Kidney tubule cell (primary cell): ENCODE measurements around the gene DDX56.

Experiments used
- DNase-seq: peaks from one replicate; pipeline ENCODE4 v3.0.0-alpha.2; 2018; ENCODE audit warnings: low spot score

DDX56 gene

DNA sequence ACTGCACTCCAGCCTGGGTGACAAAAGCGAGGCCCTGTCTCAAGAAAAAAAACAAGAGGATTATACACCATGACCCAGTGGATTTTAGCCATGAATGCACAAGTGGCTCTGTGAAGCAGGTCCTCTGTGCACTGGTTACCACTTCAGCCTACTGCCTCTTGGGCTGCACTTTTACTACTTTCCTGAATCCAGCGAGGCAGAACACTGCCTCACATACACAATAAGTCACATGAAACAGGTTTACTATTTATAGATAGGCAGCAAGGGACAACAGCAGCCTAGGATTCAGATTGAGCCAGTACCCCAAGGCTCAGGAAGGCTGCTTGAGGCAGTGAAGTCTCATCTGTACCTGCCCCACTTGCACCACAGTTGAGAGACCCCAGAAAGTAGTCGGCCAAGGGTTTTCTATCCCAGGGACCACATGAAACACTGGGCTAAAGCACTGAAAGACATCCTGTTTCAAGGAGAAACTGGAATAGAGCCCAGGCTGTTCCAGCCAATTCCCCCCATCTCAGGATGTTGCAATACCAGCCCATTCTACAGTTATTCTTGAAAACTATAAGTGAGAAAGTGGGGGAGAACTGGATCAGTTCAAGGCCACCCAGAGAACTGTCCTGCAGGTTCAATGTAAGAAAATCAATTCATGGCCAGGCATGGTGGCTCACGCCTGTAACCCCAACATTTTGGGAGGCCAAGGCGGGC lies 22.4 kb upstream of the DDX56 start:
- peak; percentile 77 for DNase-seq

DNA sequence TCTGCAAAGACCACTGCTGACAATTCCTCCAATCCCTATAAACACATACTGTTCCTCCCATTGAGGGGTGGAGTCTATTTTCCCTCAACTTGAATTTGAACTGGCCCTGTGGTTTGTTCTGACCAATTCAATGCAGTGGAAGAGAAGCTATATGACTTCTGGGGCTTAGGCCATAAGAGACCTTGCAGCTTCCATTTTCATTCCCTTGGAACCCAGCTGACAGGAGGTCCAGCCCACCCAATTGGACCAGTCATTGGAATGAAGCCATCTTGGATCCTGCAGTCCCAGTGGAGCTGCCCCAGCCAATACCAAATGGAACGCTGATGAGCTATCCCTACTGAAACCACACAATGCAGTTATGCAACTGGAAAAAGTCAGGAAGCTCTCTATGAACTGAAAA lies 17.2 kb upstream of the DDX56 start:
- DNase-seq, result no peak

DNA sequence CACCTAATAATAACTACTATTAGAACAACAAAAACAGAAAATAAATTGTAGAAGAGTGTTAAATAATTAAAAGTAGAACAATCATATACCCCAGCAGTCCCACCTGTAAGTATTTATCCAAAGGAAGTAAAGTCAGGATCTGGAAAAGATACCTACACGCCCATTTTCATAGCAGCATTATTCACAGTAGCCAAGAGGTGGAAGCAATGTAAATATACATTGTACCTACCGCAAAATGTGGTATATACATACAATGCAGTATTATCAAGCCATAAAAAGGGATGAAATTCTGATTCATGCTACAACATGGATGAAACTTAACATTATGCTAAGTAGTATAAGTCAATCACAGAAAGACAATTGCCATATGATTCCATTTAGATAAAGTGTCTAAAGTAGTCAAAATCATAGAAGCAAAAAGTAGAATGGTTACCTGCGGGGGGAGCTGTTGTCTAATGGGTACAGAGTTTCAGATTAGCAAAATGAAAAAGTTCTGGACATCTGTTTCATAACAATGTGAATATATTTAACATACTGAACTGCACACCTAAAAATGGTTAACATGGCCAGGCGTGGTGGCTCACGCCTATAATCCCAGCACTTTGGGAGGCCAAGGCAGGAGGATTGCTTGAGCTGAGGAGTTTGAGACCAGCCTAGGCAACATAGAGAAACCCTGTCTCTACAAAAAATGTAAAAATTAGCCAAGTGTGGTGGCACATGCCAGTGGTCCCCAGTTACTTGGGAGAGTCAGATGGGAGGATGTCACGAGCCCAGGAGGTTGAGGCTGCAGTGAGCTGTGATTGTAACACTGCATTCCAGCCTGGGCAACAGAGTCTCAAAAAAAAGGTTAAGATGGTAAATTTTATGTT lies 14.4 kb upstream of the DDX56 start:
- peak; percentile 66 for DNase-seq

DNA sequence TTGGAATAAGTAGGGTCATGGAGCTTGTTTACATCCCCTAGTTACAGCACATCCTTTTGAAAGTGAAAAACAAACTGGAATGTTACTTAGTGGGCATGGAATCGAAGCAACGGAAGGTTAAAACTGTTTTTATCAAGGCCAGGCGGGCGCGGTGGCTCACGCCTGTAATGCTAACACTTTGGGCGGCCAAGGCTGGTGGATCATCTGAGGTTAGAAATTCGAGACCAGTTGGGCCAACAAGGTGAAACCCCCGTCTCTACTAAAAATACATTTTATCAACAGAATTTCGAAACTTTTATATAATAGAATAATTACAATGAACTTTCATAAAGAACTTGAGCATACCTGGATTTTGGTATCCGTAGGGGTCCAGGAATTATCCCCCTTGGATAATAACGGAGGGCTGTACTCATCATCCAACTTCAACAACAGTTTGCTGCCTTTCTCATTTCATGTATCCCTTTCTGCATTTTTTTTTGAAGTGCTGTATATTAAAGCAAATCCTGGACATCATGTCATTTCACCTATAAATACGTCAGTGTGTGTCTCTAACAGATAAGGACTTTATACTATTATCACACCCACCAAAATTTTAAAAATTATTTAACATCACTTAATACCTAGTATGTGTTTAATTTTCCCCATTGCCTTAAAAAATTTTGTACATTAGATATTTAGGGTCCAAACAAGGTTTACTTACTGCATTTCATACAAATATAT lies 9.6 kb upstream of the DDX56 start:
- no peak for DNase-seq

DNA sequence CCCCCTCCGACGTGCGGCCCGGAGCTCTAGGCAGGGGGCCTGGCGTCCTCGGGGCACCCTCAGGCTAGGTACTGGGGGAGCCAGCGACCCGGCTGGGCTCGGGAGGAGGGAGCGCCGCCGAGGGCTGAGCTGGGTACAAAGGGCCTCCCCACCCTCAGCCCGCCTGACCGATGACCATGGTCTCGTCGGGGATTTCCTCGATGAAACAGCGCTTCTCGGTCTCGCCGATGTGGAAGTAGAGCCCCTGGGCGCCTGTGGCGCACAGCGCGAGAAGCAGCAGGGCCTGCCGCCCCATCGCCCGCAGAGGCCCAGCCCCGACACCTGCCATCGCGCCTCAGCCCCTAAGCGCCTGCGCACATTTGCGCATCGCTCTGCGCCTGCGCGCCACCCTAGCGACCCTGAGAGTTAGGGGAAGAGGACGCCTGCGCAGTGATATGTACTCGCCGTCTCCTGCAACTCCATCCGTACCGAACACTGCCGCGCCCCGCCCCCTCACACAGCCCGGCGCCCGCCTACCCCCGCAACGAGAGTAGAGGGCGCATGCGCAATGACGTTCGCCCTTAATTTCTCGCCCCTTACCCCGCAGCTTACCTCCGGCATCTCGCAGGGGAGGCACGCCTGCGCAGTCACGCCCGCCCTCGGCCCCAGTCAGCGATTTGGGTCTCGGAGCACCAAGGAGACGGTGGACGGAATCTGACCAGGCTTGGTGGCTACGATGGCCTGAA lies 8.3 kb upstream of the DDX56 start, which contains the start of gene TMED4:
Gene TMED4, minus strand, starts transcription at position 353 of the 725 bp plus-strand sequence. Its CDS starts 25 bp downstream, at position 328.
- DNase-seq, result peak; percentile 99

DNA sequence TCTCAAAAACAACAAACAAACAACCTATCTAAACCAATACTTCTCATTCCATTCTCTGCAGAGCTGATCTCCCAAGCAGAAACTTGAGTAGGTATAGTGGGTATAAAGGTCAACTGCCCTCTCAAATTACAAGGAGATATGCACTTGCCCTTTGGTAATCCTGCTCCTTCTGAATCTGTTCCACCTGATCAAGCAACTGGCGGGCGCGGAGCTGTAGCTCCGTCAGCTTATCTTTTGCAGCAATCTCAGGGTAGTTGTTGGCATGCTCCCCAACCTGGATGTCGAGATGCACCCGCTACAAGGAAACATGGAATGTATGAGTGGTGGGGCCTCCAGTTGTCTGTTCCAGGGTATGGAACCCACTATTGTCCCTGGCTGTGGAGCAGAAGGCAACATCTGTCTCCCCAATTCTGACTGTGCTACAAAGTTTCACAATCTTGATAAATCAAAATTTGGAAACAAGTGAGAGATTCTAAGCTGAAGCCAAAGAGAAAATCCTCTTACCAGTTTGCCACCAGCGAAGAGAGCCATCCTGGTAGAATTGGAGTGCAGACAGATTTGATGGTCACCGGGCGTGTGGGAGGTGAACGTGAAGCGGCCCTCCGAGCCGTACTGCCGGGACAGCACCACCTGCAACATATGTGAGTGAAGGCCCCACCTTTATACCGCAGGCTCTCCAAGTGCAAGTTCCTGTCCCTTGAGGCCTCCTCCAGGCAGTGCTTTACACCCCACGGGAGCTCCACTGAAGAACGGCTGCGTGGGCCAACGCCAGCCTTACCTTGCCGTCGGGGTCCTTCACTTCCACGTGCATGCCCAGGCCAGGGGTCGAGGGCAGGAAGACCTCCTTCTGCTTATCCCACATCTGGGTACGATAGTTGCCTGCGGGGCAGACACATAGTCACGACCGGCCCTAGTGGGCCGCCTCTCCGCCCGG lies 7.5 kb upstream of the DDX56 start:
- DNase-seq, result peak; percentile 51

DNA sequence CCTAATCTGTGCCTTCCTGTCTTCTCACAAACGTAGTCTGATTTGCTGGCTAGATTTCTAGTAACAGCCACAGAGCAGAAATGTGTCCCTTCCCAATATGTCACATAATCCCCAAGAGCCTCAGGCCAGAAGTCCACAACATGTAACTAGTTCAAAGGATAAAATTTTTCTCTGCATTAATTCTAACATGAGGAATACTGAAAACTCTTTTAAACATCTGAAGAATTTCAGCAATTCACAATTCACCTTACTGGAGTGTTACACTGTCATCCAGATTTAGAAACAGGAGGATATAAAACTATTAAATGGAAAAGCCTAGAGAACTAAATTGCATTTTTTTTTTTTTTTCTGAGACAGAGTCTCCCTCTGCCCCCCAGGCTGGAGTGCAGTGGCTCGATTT lies 2.5 kb upstream of the DDX56 start:
- no peak for DNase-seq

DNA sequence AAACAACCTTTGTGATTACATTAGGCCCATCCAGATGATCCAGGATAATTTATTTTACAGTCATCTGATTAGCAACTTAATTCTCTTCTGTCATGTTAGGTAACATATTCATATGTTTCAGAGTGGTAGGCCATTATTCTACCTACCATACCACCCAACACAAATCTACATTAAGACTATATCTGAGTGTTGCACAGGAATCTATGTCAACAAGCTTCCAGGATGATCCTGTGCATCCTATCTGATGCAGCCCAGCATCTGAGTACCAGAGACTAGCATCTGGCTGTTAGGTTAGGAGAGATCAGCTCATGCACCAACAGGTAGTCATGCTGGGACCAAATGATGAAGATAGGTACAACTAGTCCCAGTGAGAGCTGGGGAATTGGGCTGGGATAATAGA lies 1.3 kb upstream of the DDX56 start:
- no peak for DNase-seq

DNA sequence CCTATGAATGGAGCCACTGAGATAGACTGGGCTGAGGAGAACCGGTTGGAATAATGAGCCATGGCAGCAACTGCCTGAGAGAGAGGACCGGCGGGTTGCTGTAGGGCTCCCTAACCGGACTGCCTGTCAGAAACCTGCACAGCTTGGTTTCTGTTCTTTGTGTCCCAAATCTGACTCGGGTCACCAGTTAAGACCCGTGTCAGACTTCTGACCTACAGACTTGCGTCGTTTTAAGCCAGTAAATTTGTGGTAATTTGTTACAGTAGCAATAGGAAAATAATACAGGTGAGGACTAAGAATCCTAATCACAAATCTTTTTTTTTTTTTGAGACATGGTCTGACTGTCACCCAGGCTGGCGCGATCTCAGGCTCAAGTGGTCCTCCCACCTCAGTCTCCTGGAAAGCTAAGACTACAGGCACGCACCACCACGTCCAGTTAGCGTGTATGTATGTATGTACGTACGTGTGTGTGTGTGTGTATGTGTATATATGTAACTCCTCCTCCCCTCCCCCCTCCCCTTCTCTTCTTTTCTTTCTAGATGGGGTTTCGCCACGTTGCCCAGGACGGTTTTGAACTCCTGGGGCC lies 672 bp upstream of the DDX56 start:
- no peak for DNase-seq

DNA sequence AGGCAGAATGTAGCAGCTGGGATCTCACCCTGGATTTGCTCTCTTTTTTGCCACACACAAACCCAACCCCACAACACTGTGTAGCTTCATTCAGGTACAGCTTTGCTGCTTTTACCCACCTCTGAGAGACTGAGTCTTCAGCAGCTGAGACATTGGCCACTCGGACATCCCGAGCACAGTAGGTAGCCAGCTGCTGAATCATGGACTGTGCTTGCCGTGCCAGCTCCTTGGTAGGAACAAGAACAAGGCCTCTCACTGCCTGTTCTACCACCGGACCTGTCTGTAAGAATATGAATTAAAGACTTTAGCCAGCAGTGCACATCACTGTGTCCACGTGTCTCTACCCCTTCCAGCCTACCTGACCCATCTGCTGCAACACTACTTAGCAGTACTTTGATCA lies 937 bp downstream of the DDX56 start:
- DNase-seq, result no peak

DNA sequence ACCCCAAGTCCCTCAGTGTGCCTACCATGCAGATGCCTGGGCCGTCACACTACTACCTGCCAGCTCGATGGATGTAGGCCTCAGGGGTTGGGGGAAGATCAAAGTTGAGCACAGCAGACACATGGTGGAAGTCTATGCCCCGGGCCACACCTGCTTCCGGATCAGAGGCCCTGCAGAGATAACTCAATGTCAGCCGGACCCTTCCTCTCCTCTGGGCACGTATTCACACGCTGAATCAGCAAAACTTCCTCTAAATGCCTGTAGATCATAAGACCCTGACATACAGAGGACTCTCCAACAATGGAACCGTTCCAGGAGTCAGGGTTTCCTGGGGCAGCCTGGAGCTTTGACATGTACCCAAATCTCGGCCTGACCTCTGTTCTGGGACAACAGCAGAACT lies 3.7 kb downstream of the DDX56 start:
- no peak for DNase-seq

DNA sequence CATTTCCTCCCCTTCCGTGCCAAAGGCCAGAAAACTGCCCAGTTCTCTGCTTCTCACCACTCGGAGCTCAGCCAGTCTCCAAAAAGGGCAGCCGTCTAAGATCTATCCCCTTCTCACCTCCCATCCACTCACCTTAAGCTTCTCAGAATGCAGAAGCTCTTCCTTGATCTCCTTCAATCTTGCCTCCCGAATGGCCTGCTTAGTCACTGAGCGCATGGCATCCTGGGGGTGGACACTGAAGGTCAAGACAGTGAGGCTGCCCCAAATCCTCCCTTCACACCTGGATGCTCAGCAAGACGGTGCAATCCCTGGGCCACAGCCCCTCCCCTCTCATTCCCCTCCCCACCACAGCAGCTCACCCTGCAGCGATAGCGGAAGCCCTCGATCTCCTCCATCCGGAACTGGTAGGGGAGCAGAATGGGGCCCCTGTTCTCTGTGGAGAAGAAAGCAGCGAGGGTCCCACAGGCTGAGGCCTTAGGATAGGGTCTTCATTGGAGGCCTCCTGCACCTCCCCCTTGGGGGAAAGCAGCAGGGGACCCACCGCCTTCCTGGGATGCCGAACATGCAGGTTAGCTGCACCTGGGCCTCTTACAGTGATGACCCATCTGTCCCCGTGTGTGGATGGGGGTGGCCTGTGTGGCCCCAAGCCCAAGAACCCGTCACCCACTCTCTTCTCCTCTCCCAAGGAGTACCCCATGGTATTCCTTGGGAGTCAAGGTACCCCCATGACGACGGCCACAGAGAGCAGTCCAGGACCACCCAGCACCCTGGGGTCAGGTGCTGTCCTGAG lies 4.7 kb downstream of the DDX56 start:
- DNase-seq, result peak; percentile 21

DNA sequence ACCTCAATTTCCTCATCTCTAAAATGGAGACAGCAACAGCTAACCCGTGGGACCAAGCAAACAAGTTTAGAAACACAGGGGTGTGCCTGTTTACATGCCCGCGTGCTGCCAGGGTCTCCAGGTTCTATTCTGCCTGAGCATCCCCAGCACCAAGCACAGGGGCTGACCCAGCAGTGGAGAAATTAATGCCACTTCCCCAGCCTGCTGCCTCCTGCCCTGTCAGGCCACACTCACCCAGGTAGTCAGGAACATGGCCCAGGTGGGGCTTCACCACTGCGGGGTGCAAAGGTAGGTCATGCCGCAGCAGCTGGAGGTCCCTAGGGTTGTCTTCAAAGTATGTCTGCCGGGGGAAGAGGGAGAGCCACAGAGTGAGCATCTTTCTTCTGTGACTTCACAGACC lies 5.8 kb downstream of the DDX56 start:
- DNase-seq, result no peak

DNA sequence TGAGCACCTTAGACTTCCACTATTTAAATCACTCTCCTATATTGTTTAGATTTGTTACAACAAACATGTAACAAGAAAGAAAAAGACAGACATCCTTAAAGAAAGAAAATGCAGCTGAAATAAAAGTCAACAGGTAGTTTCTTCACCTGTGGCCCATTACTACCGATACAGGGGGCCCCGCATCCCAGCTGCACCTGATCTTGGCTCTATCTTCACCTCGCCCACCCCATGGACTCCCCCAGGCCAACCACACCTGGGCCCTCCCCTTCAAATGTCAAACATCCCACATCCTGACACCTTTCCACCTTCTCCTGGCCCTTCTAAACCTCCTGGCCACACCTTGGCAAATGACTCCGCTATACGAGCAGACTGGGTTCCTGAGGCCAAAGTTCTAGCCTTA lies 7.0 kb downstream of the DDX56 start:
- DNase-seq, result no peak

DNA sequence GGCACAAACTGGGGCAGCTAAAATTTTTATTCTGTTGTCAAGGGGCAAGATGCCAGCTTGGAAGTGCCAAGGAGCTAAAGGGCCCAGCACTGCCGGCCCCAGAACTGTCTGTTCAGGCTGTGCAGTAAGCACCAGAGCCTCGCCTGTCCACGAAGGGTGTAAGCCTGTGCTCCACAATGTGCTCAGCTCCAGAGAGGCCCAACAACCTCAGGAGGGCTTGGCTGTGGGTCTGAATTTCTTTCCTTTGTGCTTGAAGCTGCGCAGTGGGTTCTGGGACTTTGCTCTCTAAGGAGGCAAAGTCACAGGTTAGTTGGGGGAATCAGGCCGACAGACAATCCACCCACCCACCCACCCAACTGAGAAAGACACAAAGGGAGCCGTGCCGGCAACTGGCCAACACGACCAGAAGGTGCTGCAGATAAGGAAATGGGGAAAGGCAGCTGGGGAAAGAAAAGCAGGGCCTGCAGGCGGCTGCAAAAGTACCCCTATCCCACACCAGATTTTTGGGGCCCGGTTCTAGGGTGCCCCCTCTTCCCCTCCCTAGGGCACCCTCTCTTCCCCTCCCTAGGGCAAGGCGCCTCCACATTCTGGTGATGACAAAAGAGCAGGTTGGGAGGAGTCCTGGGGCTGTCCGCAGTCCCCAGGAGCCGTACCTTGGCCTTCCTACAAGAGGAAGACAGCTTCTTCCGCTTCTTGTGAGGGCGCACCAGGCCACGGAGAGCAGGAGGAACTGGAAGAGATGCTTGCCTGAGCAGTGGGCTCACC lies 7.7 kb downstream of the DDX56 start:
- no peak for DNase-seq

DNA sequence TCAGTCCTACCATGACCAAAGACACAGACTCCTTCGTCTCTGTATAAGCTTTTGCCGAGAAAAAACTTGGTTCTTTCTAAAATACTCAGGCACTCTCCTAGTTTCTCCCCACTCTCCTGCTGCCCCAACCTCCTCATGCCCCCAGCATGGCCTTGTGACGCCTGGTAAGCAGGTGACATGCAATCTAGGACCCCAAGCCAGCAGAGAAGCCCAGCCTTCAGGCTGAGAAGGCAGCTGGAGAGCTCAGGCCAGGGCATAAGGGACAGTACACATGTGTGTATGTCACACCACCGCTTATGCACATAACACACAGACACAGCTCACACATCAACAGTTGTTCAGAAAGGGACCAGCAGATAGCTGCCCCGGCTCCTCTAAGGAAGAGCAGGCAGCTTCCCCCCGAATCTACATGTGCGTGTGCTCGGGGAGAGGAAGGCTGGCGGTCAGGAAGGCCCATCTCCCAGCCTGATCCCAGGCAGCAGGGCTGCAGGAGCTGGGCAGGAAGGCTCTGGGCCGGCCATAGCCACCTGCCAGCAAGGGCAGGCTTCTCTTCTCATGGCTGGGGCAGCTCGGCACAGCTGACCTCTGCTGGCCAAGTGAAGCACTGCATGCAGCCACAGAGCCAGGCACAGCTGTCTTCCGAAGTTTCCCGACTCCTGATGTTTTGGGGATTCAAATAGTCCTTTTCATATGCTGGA lies 8.5 kb downstream of the DDX56 start:
- peak; percentile 68 for DNase-seq

DNA sequence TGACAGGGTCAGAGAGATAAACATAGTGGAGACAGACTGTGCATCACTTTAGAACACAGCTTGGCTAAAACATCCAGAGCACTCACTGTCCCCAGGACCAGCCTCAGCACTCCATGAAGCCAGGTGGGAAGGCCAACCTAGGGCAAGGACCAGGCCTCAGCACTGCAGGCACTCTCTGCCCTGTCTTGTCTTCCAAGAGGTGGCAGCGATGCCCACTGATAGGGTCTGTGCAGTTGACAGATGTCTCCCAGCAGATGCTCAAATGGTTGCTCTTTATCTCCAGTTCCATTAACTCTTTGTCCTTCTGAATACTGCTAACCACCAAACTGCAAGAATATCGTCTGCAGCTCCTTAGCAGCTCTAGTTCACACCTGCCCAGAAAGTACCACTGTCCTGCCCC lies 9.1 kb downstream of the DDX56 start:
- no peak for DNase-seq

DNA sequence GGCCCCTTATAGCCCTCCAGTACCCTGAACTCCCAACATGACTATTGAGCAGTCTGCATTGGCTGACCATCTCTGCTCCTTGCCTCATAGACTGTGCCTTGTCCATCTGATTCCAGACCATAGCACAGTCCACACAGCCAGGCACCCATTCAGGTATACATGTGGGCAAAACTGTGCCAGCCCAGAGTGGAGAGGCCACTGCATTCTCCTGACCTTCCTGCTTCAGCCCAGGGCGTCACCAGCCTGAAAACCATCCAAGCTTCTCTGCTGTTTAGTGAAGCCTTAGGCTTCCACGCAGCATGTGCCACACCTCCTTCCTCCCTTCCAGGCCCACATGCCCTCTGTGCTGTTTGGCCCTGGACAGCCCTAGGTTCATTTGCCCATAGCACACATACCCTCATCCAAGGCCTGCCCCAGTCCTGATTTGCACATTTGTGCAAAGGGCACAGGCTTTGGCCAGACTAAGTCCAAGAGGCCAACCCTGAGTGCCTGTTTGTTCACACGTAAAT lies 10.5 kb downstream of the DDX56 start:
- DNase-seq, result no peak
